ENCODE data around the gene RNASEL. TPM values are rescaled to one million over a fixed set of nuclear protein-coding genes. Genes with fewer than 3 reads are reported as not detected.

RNASEL gene
- total and polyA plus RNA-seq, 2 of the 4 experiments (the other 2 are of a cell fraction) = 2.5 to 6.5 TPM

DNA sequence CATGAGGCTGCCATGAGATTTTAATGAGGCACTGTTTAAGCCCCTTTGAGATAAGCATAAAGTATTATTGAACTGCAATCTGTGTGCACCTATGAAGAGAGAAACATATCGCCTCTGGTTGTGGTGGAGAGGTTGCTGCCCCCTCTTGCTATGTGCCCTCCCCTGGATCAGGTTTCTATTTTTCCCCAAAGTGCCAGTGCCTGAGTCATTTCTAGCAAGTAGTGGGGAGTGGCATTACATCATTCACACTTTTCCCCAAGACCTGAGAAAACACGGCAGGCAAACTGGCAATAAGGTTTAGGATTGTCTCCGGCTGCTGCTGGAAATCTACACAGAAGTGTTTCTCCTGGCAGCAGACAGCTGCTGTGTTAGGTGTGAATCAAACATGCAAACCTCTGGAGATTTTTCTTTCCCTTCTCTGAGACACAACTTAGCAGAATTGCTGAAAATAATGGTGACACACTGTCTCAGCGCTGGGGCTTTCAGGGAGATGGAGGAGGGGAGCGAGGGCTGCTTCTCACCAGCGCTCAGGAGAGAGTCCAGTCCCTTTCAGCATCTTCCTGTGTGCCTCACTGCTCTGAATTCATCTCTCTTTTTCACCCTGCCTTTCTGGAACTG, 28.8 kb upstream of the RNASEL start:
- WGBS, 2 experiments (ENCODE audit: extremely low coverage in 2 of 2, insufficient read length in 1 of 2) = no CpG with 5 or more reads among the region's 6 CpGs
- Histone ChIP-seq H2BK15ac (ENCODE audit: low read depth, low read length) (no peak overlapping the region), H2BK5ac (ENCODE audit: low read depth, low read length, poor library complexity, severe bottlenecking) (no peak overlapping the region), H3K79me1 (ENCODE audit: low read depth in 1 of 2, low read length in 2 of 2) (no peaks in the 10 kb centered on the region), H4K20me1 (ENCODE audit: insufficient read depth, low read length) (no peaks in the 10 kb centered on the region), H3K9me3 (ENCODE audit: control insufficient read depth, insufficient read depth, low read length) (no peaks in the 10 kb centered on the region), H3K27ac (ENCODE audit: insufficient read depth, low read length) (no peak overlapping the region), H2AFZ (replicated peaks; ENCODE audit: low read length, poor library complexity) (peak overlapping the region; percentile 28), H3K56ac (ENCODE audit: extremely low read depth, insufficient read depth, low read length) (no peak overlapping the region), H3K23ac (ENCODE audit: low read depth, low read length) (no peak overlapping the region), H3K4me1 (ENCODE audit: control insufficient read depth, insufficient read depth, low read length) (peaks cover 11% of the 10 kb centered on the region; the same call in 1 of the 2 replicates), H2AK5ac (ENCODE audit: low read depth, low read length) (no peak overlapping the region), H3K4me2 (ENCODE audit: low read depth, low read length) (peak overlapping the region; percentile 31), H3K36me3 (ENCODE audit: control insufficient read depth, insufficient read depth, low read length) (no peaks in the 10 kb centered on the region), H2BK120ac (ENCODE audit: low read depth, low read length) (no peak overlapping the region), H3K9ac (ENCODE audit: low read depth, low read length) (no peak overlapping the region), H4K91ac (ENCODE audit: insufficient read depth, low read depth, low read length) (no peak overlapping the region), H3K18ac (ENCODE audit: low read depth, low read length) (no peak overlapping the region), H3K4me3 (ENCODE audit: insufficient read depth, low read depth, low read length) (no peak overlapping the region), H2BK20ac (ENCODE audit: low read depth, low read length) (no peak overlapping the region), H2AK9ac (replicated peaks; ENCODE audit: low read depth, low read length, poor library complexity) (no peak overlapping the region), H3K27me3 (ENCODE audit: control insufficient read depth, insufficient read depth, low read length) (peaks cover 21% of the 10 kb centered on the region), H4K8ac (ENCODE audit: low read depth in 2 of 2, low read length in 2 of 2) (no peak overlapping the region), H3K9me1 (ENCODE audit: insufficient read depth, low read length) (no peaks in the 10 kb centered on the region; the same call in 1 of the 2 replicates), H3K14ac (replicated peaks; ENCODE audit: low read depth, low read length) (no peak overlapping the region), H4K5ac (ENCODE audit: low read depth, low read length) (no peak overlapping the region), H3K4ac (ENCODE audit: low read depth, low read length) (no peak overlapping the region)
- in situ Hi-C loops (cut with MboI; ENCODE audit: low sequenced_read_pairs) (no loop called here), dilution Hi-C loops (cut with HindIII; ENCODE audit: low sequenced_read_pairs, unreplicated experiment) (no loop called here), intact Hi-C loops (cut with micrococcal nuclease) (loop anchor here (5.0 kb wide), 1 partner anchor 164 kb away; no protein-coding TSS in a partner anchor)
- ChIA-PET CTCF (no interaction called here), POLR2A (ENCODE audit: unreplicated experiment) (no interaction called here)
- no TSS peak for BruUV-seq (replicated peaks)
- ATAC-seq (ENCODE audit: low read depth) (no peak), DNase-seq (peak; percentile 10)
- no peak for TF ChIP-seq MAFK (IDR thresholded peaks at IDR 0.05; ENCODE audit: low read depth, low read length)
- TF ChIP-seq CEBPB (IDR thresholded peaks at IDR 0.05; ENCODE audit: low read depth, low read length) = no peak; the same call in 1 of the 2 replicates
- no peak for TF ChIP-seq FOS (IDR thresholded peaks at IDR 0.05; ENCODE audit: low read depth, low read length)
- TF ChIP-seq USF2 (IDR thresholded peaks at IDR 0.05; ENCODE audit: low read depth, low read length) = no peak
- no peak for TF ChIP-seq MAZ (IDR thresholded peaks at IDR 0.05; ENCODE audit: borderline replicate concordance, low read depth, low read length)
- no peak for TF ChIP-seq RFX5 (IDR thresholded peaks at IDR 0.05; ENCODE audit: low read depth, low read length)
- TF ChIP-seq ELK1 (IDR thresholded peaks at IDR 0.05; ENCODE audit: borderline replicate concordance, low read depth, low read length) = no peak
- TF ChIP-seq, protein P1, sequence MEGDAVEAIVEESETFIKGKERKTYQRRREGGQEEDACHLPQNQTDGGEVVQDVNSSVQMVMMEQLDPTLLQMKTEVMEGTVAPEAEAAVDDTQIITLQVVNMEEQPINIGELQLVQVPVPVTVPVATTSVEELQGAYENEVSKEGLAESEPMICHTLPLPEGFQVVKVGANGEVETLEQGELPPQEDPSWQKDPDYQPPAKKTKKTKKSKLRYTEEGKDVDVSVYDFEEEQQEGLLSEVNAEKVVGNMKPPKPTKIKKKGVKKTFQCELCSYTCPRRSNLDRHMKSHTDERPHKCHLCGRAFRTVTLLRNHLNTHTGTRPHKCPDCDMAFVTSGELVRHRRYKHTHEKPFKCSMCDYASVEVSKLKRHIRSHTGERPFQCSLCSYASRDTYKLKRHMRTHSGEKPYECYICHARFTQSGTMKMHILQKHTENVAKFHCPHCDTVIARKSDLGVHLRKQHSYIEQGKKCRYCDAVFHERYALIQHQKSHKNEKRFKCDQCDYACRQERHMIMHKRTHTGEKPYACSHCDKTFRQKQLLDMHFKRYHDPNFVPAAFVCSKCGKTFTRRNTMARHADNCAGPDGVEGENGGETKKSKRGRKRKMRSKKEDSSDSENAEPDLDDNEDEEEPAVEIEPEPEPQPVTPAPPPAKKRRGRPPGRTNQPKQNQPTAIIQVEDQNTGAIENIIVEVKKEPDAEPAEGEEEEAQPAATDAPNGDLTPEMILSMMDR (conservative IDR thresholded peaks at IDR 0.05; ENCODE audit: low read depth, low read length) = no peak
- TF ChIP-seq BHLHE40 (IDR thresholded peaks at IDR 0.05; ENCODE audit: low read depth, low read length) = no peak
- no peak for TF ChIP-seq RCOR1 (IDR thresholded peaks at IDR 0.05; ENCODE audit: insufficient replicate concordance, low read length)
- TF ChIP-seq SMC3 (IDR thresholded peaks at IDR 0.05; ENCODE audit: low read depth, low read length) = no peak
- no peak for TF ChIP-seq NFE2L2 (IDR thresholded peaks at IDR 0.05; ENCODE audit: low read depth, low read length)
- no peak for TF ChIP-seq CHD1 (IDR thresholded peaks at IDR 0.05; ENCODE audit: low read depth, low read length)
